HFF-Myc (cell line): ENCODE measurements around the gene ASIC1.
A peak's percentile ranks its signal among the peaks of the same experiment; 100 is the strongest.

Source experiments
- DNase-seq: peaks from one replicate; pipeline ENCODE4 v3.0.0-alpha.2; 2011; ENCODE audit warnings: low read depth; ENCODE audit errors: extremely low read depth
- H3K4me3 ChIP-seq: replicated peaks from 2 replicates; pipeline ENCODE4 v1.5.1; 2011; ENCODE audit warnings: low read depth, mild to moderate bottlenecking, control low read depth, low read length
- TF ChIP-seq, protein P1 (sequence below): IDR thresholded peaks from 2 replicates; pipeline ENCODE4 v1.5.1; 2012; ENCODE audit warnings: mild to moderate bottlenecking, low read depth, low read length, control low read depth; ENCODE audit errors: missing control alignments

ASIC1 gene

DNA sequence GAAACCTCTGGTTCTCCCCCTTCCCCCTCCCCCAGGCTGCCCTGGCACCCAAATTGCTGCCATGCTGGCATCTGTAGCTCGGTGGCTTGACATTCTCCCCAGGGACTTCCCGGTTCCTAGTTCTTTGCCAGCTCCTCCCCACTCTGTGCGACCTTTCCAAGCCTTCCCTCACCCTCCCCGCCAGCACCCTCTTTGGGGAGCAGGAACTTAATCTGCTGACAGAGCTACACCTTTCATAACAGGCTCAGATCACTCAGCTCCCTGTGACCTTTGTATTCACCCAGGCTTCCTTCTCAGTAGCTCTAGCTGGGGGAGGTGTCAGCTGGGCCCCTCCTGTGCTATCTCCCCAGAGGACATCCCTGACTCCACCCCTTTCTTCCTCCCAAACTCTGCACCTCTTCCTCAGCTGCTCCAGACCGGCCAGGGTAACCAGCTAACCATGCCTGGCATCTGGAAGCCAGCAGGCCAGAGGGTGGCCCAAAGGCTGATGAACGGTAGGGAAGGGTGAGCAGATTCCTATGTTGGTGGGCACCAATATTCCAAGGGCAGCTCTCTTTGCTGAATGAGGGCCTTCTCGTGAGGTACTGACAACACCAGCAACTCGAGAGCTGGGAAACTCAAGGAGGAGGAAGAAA, 52.8 kb downstream of the ASIC1 start:
- DNase-seq, result peak; percentile 24
- TF ChIP-seq, protein P1, sequence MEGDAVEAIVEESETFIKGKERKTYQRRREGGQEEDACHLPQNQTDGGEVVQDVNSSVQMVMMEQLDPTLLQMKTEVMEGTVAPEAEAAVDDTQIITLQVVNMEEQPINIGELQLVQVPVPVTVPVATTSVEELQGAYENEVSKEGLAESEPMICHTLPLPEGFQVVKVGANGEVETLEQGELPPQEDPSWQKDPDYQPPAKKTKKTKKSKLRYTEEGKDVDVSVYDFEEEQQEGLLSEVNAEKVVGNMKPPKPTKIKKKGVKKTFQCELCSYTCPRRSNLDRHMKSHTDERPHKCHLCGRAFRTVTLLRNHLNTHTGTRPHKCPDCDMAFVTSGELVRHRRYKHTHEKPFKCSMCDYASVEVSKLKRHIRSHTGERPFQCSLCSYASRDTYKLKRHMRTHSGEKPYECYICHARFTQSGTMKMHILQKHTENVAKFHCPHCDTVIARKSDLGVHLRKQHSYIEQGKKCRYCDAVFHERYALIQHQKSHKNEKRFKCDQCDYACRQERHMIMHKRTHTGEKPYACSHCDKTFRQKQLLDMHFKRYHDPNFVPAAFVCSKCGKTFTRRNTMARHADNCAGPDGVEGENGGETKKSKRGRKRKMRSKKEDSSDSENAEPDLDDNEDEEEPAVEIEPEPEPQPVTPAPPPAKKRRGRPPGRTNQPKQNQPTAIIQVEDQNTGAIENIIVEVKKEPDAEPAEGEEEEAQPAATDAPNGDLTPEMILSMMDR, result no peak
- no peak overlapping the region for H3K4me3 ChIP-seq

DNA sequence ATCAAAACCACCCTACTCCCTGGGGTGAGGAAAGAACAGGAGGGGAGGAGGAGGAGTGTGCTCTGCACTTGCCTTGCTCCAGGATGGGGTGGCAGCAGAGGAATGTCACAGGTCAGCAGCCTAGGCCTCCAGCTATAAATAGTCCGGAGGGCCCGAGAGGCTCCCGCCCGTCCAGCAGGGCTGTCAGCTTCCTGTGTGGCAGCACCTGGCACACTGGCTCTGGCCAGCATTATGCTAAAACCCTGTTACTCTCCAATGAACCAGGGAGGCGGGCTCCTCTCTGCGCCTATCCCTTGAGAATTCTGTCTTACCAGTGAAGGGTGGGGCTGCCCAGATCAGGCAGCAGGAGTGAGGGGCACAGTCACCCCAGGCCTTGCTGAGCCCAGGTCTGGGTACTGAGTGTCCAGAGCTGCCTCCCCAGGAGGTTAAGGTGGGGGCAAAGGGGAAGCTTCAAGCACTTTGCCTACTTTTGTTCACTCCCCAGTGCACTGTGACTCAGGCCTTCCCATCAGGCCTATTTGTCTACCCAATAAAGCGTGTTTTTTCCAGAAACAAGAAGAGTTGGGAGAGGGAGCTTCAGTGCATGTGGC, 53.5 kb downstream of the ASIC1 start:
- no peak for DNase-seq
- no peak overlapping the region for H3K4me3 ChIP-seq
- TF ChIP-seq, protein P1, result no peak

DNA sequence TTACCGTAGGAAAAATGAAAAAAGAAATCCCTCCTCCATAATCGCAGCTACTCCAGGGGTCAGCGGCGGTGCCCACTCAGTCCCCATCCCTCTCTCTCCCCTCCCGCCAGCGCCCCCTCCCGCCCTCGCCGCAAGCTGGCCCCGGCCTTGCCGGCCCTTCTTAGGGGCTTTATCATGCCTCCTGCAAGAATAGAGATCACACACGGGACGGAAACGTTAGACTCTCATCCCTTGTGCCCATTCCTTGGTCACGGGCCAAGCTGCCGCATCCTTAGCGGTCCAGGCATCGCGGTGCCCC, 53.9 kb downstream of the ASIC1 start:
- TF ChIP-seq, protein P1, result no peak
- DNase-seq, result no peak
- H3K4me3 ChIP-seq, result peak overlapping the region; percentile 94

DNA sequence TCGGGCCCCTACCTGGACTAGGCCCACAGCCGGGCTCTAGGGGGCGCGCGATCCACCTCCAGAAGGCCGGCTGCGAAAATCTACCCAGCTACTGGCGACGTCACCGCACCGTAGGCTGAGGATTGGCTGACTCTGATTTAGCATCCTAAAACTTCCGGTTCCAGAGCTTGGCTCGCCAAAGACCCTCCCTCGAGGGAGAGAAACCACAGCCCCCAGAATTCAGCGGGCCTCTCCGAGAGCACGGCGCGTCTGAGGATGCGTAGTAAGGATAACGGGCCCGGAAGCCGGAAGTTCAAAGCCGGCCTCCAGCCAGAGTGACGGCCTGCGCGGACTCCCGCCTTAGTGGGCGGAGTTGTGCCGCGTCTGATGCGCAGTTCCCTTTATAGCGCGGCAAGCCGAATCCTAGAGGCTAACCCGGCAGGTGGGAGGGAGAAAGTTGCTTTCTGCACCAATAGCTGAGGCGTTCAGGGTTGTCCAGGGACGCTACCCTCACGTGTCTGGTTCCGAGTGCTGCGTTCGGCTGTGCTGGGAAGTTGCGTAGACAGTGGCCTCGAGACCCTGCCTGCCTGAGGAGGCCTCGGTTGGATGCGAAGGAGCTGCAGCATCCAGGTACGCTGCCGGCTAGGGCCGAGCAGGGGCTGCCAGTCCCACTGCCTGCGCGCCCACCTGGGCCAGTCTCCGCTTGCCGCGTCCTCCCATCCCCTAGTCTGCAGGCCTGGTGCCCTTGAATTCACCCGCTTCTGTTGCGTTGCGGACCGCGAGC, 54.5 kb downstream of the ASIC1 start, which contains the start of gene COX14:
TSS of gene COX14 (plus strand) at position 544 of the 763 bp plus-strand sequence. CDS start 7,808 bp downstream, outside the sequence.
- DNase-seq, result peak; percentile 98
- TF ChIP-seq, protein P1, result peak; percentile 97
- peak within 1 kb of the TSS; percentile 94 for H3K4me3 ChIP-seq

DNA sequence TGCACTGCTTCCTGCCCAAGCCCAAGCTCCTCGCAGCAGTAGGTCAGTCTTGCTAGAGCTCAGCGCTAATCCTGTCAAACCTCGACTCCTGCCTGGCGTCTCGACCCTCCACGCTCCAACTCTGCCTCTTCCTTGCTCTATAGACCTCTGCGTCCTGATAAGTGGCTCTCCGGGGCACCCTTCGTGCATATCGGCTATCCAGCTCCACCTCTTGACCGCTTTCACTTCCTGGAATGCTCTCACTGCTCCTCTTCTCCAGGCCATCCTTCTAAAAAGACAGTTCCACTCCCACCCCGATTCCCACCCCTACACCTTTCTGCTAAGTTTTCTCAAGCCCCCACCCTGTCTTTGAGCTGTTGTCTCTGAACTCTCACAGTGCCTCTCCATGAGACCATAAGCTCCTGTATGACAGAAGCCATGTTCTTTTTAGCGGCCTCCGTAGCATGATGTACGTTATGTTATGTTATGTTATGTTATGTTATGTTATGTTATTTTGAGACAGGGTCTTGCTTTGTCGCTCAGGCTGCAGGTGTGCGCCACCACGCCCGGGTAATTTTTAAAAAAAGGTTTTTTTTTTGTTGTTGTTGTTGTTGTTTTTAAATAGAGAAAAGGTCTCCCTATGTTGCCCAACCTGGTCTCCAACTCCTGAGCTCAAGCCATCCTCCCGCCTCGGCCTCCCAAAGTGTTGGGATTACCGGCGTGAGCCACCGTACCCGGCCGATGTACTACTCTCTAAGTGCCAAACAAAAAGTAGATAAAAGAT, 55.2 kb downstream of the ASIC1 start:
- DNase-seq, result peak; percentile 15
- H3K4me3 ChIP-seq, result peak overlapping the region; percentile 94
- TF ChIP-seq, protein P1, result no peak

DNA sequence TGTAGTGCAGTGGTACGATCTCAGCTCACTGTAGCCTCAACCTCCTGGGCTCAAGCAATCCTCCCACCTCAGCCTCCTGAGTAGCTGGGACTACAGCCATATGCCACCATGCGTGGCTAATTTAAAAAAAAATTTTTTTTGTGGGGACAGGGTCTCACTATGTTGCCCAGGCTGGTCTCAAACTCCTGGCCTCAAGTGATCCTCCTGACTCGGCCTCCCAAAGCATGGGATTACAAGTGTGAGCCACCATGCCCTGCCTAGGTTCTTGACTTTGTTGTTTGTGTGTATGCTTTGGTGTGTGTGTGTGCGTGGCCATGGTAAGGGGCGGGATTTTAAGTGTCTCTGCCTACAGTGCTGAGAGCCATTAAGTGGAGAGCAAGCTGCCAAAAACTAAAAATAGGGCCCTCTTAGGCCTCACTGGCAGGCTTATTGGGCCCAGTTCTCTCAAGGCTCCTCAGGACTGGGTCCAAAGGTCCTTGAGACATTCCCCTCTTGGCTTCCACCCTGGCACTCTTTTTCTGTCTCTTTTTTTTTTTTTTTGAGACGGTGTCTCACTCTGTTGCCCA, 59.7 kb downstream of the ASIC1 start:
- no peak overlapping the region for H3K4me3 ChIP-seq

More for the DNA sequence above, 59.7 kb downstream of the ASIC1 start:
- TF ChIP-seq, protein P1, result no peak
- no peak for DNase-seq
